ENCODE data around the gene RABAC1. TPM values are rescaled to one million over a fixed set of nuclear protein-coding genes. Genes with fewer than 3 reads are reported as not detected.

RABAC1 gene
- total and polyA plus RNA-seq, 10 of the 15 experiments (the other 5 are each of a cell fraction or from before 2014, with no cell fraction given), result 10.9 to 115 (median 49.2) TPM

- TF ChIP-seq BCL11A (IDR thresholded peaks at IDR 0.05; ENCODE audit: low read depth, low read length) (peak; percentile 86), STAT3 (IDR thresholded peaks at IDR 0.05; ENCODE audit: low read depth, low read length) (no peak; the same call in 1 of the 2 replicates), ELK1 (IDR thresholded peaks at IDR 0.05; ENCODE audit: low read depth, low read length) (peak; percentile 78; the same call in 1 of the 2 replicates), SREBF2 (IDR thresholded peaks at IDR 0.05; ENCODE audit: low read length) (no peak), RCOR1 (conservative IDR thresholded peaks at IDR 0.05; ENCODE audit: low read depth, low read length) (no peak), SIN3A (IDR thresholded peaks at IDR 0.05; ENCODE audit: low read depth, low read length) (no peak), CEBPB (IDR thresholded peaks at IDR 0.05; ENCODE audit: borderline replicate concordance in 1 of 2, low read depth in 2 of 2, low read length in 2 of 2) (no peak; a peak in 2 of 4 replicates), YBX1 (IDR thresholded peaks at IDR 0.05) (no peak), WRNIP1 (IDR thresholded peaks at IDR 0.05; ENCODE audit: borderline replicate concordance, low read depth, low read length) (no peak), RELA (IDR thresholded peaks at IDR 0.05; ENCODE audit: borderline replicate concordance, partially characterized antibody) (no peak), SP1 (IDR thresholded peaks at IDR 0.05; ENCODE audit: low read depth, low read length) (peak; percentile 57), IRF5 (IDR thresholded peaks at IDR 0.05; ENCODE audit: borderline replicate concordance) (0 out of 2 replicates have a peak, but pooled peaks have one; percentile 52), ZSCAN29 (IDR thresholded peaks at IDR 0.05) (peak; percentile 55; the same call in 1 of the 2 replicates), SUZ12 (IDR thresholded peaks at IDR 0.05; ENCODE audit: unreplicated experiment) (no peak)
These were observed 13.9 kb downstream of the RABAC1 start (continued) for GRCh38 chr19:41945135-41945766.
